Measurements from ENCODE around the gene HES5. TPM values are rescaled to one million over a fixed set of nuclear protein-coding genes. Genes with fewer than 3 reads are reported as not detected.
A peak's percentile ranks its signal among the peaks of the same experiment; 100 is the strongest.

The HES5 gene
- total and polyA plus RNA-seq, 2 experiments from 2014 or later, result not detected

DNA sequence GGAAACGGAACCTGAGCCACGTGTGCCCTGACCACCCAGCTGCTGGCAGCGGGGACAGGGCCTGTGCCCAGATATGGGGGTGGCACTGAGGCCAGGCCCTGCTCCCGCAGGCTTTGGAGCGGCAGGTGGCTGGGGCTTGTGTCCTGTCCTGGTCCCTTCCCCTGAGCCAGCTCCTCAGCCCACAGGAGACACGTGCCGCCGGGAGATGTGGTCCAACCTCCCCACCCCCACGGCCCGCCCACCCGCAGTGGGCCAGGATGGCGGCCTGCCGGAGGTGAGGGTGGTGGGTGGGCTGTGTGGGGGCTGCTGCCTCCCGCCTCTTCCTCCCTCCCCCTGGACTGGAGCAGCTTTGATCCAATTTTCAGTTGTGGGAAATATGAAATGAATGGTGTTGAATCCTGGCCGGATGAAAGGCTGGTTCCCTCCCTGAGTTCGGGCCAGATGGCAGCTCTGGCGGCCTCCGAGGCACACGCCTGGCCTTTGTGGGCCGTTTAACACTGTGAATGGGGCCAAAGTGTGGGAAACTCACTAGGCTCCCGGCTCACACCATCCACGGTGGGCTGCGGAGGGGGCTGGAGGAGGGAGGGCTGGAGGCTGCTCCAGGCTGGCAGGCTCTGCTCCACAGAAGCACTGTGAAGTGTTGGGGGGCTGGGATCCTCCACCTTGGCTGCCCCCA lies 2.6 kb upstream of the HES5 start:
- in situ Hi-C loops (cut with MboI), result no loop called here
- H4K20me1 ChIP-seq (ENCODE audit: insufficient read depth), result no peaks in the 10 kb centered on the region
- no peaks in the 10 kb centered on the region for H3F3A ChIP-seq (ENCODE audit: insufficient read depth)
- no peak overlapping the region for H3K9ac ChIP-seq
- H3K27me3 ChIP-seq (replicated peaks; ENCODE audit: insufficient read depth), result peaks cover 18% of the 10 kb centered on the region
- H3K27ac ChIP-seq, result no peak overlapping the region
- H3K4me3 ChIP-seq, result no peak overlapping the region
- no peaks in the 10 kb centered on the region for H3K36me3 ChIP-seq (ENCODE audit: low read depth)
- no peaks in the 10 kb centered on the region for H3K9me3 ChIP-seq (ENCODE audit: low read depth)
- no peak for DNase-seq
- H3K4me2 ChIP-seq (ENCODE audit: unreplicated experiment), result no peak overlapping the region
- H3K9me2 ChIP-seq (ENCODE audit: insufficient read depth), result no peaks in the 10 kb centered on the region
- WGBS, 2 experiments (ENCODE audit: low coverage in 1 of 2, low lambda C conversion rate in 2 of 2, missing lambda C conversion rate in 2 of 2), result 22 to 33% methylated on average over 12 to 20 of the region's 23 CpGs
- no peak for TF ChIP-seq EZH2 (IDR thresholded peaks at IDR 0.05; ENCODE audit: insufficient read depth, poor library complexity, severe bottlenecking)
- TF ChIP-seq EZH2phosphoT487 (IDR thresholded peaks at IDR 0.05; ENCODE audit: insufficient read depth, low read depth), result no peak
- no peaks in the 10 kb centered on the region for H3K79me2 ChIP-seq (ENCODE audit: insufficient read depth)
- no peak overlapping the region for H2AFZ ChIP-seq
- peaks cover 22% of the 10 kb centered on the region for H3K4me1 ChIP-seq (ENCODE audit: insufficient read depth)

GRCh38 chr1:2530513-2531361 lies 674 bp upstream of the HES5 start:
- H3K9ac ChIP-seq, result no peak overlapping the region
- peaks cover 22% of the 10 kb centered on the region for H3K4me1 ChIP-seq (ENCODE audit: insufficient read depth)
- no peaks in the 10 kb centered on the region for H3K9me2 ChIP-seq (ENCODE audit: insufficient read depth)
- no peaks in the 10 kb centered on the region for H3F3A ChIP-seq (ENCODE audit: insufficient read depth)
- peaks cover 18% of the 10 kb centered on the region for H3K27me3 ChIP-seq (replicated peaks; ENCODE audit: insufficient read depth)
- TF ChIP-seq EZH2phosphoT487 (IDR thresholded peaks at IDR 0.05; ENCODE audit: insufficient read depth, low read depth), result no peak
- no peak for TF ChIP-seq EZH2 (IDR thresholded peaks at IDR 0.05; ENCODE audit: insufficient read depth, poor library complexity, severe bottlenecking)
- in situ Hi-C loops (cut with MboI), result no loop called here
- WGBS, 2 experiments (ENCODE audit: low coverage in 1 of 2, low lambda C conversion rate in 2 of 2, missing lambda C conversion rate in 2 of 2), result 23% methylated on average over 27 to 30 of the region's 30 CpGs
- H3K9me3 ChIP-seq (ENCODE audit: low read depth), result no peaks in the 10 kb centered on the region
- H2AFZ ChIP-seq, result no peak overlapping the region
- no peaks in the 10 kb centered on the region for H3K36me3 ChIP-seq (ENCODE audit: low read depth)
- H3K4me2 ChIP-seq (ENCODE audit: unreplicated experiment), result no peak overlapping the region
- H4K20me1 ChIP-seq (ENCODE audit: insufficient read depth), result no peaks in the 10 kb centered on the region
- H3K79me2 ChIP-seq (ENCODE audit: insufficient read depth), result peaks cover 3% of the 10 kb centered on the region
- H3K4me3 ChIP-seq, result no peak overlapping the region
- H3K27ac ChIP-seq, result no peak overlapping the region
- peak; percentile 41 for DNase-seq

DNA sequence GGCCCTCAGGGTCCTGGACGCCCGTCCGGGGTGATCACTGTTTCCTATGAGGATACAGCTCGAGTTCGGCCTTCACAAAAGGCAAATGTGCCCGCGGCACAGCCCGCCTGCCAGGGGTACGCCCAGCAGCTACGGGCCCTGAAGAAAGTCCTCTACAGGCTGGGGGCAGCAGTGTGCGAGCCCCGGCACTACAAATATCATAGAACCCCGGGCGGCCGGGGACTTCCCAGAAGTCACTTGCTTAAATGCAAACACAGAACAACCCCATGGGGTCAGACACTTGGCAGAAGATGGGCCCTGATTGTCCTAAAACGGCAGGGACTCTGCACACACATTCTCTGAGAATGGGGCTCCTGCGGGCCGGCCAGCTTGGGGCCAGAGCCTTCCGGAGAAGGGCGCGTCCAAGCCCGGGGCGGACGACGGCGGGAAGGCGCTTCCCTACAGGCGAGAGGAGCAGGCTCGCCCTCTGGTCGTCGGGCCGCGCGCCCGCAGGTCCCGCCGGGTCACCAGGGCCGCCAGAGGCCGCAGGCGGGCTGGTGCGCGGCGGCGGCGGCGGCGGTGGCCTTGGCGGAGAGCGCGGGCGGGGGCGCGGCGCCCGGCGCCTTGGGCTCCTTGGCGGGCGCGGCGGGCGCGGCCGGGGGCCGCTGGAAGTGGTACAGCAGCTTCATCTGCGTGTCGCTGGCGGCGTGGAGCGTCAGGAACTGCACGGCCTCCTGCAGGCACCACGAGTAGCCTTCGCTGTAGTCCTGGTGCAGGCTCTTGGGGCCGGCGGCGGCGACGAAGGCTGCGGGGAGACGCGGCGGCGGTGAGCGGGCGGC lies 888 bp downstream of the HES5 start:
- in situ Hi-C loops (cut with MboI), result no loop called here
- no peak overlapping the region for H3K9ac ChIP-seq
- no peaks in the 10 kb centered on the region for H3K9me2 ChIP-seq (ENCODE audit: insufficient read depth)
- no peak overlapping the region for H3K27ac ChIP-seq
- no peak overlapping the region for H2AFZ ChIP-seq
- no peaks in the 10 kb centered on the region for H3K9me3 ChIP-seq (ENCODE audit: low read depth)
- H3K4me2 ChIP-seq (ENCODE audit: unreplicated experiment), result peak overlapping the region; percentile 1
- H3K27me3 ChIP-seq (replicated peaks; ENCODE audit: insufficient read depth), result peaks cover 18% of the 10 kb centered on the region
- H3K36me3 ChIP-seq (ENCODE audit: low read depth), result no peaks in the 10 kb centered on the region
- TF ChIP-seq EZH2 (IDR thresholded peaks at IDR 0.05; ENCODE audit: insufficient read depth, poor library complexity, severe bottlenecking) (no peak), EZH2phosphoT487 (IDR thresholded peaks at IDR 0.05; ENCODE audit: insufficient read depth, low read depth) (no peak)
- 0 out of 2 replicates have a peak overlapping the region, but pooled peaks have one; percentile 32 for H3K4me3 ChIP-seq
- H3K4me1 ChIP-seq (ENCODE audit: insufficient read depth), result peaks cover 23% of the 10 kb centered on the region
- H4K20me1 ChIP-seq (ENCODE audit: insufficient read depth), result no peaks in the 10 kb centered on the region
- H3K79me2 ChIP-seq (ENCODE audit: insufficient read depth), result peaks cover 18% of the 10 kb centered on the region
- no peaks in the 10 kb centered on the region for H3F3A ChIP-seq (ENCODE audit: insufficient read depth)
- WGBS, 2 experiments (ENCODE audit: low coverage in 1 of 2, low lambda C conversion rate in 2 of 2, missing lambda C conversion rate in 2 of 2), result 8 to 12% methylated on average over 41 to 48 of the region's 84 CpGs
- DNase-seq, result peak; percentile 48

- Histone ChIP-seq H3K4me2 (ENCODE audit: unreplicated experiment) (no peak overlapping the region), H3K27me3 (replicated peaks; ENCODE audit: insufficient read depth) (peaks cover 18% of the 10 kb centered on the region), H3K9me3 (ENCODE audit: low read depth) (no peaks in the 10 kb centered on the region), H3K27ac (no peak overlapping the region), H3K9ac (no peak overlapping the region), H3F3A (ENCODE audit: insufficient read depth) (no peaks in the 10 kb centered on the region), H3K4me1 (ENCODE audit: insufficient read depth) (peaks cover 18% of the 10 kb centered on the region), H4K20me1 (ENCODE audit: insufficient read depth) (no peaks in the 10 kb centered on the region), H3K4me3 (no peak overlapping the region), H3K36me3 (ENCODE audit: low read depth) (no peaks in the 10 kb centered on the region), H3K9me2 (ENCODE audit: insufficient read depth) (no peaks in the 10 kb centered on the region), H2AFZ (no peak overlapping the region), H3K79me2 (ENCODE audit: insufficient read depth) (peaks cover 24% of the 10 kb centered on the region)
- no peak for DNase-seq
- TF ChIP-seq EZH2phosphoT487 (IDR thresholded peaks at IDR 0.05; ENCODE audit: insufficient read depth, low read depth) (no peak), EZH2 (IDR thresholded peaks at IDR 0.05; ENCODE audit: insufficient read depth, poor library complexity, severe bottlenecking) (no peak)
- in situ Hi-C loops (cut with MboI), result no loop called here
- 37 to 46% methylated on average over 10 of the region's 10 CpGs for WGBS, 2 experiments (ENCODE audit: low coverage in 1 of 2, low lambda C conversion rate in 2 of 2, missing lambda C conversion rate in 2 of 2)
Measured at GRCh38 chr1:2528611-2528965, 1.5 kb downstream of the HES5 start.

Data from GM23248 (cell line).